SK-N-SH (cell line): ENCODE data around the gene MLXIP.

Experiments
- EP300 ChIP-seq, 2 experiments: IDR thresholded peaks; 2 replicates each; pipeline versions ENCODE4 v1.4.0 to v1.6.1; 2012; ENCODE audit warnings: borderline replicate concordance in 1 of 2, low read depth in 1 of 2, low read length in 1 of 2
- PBX3 ChIP-seq: IDR thresholded peaks from 2 replicates; pipeline ENCODE4; 2012
- REST ChIP-seq: IDR thresholded peaks from 2 replicates; pipeline ENCODE4 v1.6.1; 2012; ENCODE audit warnings: mild to moderate bottlenecking, low read depth, low read length, moderate library complexity
- TEAD4 ChIP-seq: IDR thresholded peaks from 2 replicates; pipeline ENCODE4 v1.4.0; 2012; ENCODE audit warnings: mild to moderate bottlenecking, borderline replicate concordance; ENCODE audit not compliant: insufficient read depth
- TF ChIP-seq, protein P1 (sequence below): fragments of 150-350 bp; IDR thresholded peaks from 2 replicates; pipeline ENCODE4 v1.6.1; 2017; ENCODE audit warnings: antibody characterized with exemption, low read length, low read depth, borderline replicate concordance

DNA sequence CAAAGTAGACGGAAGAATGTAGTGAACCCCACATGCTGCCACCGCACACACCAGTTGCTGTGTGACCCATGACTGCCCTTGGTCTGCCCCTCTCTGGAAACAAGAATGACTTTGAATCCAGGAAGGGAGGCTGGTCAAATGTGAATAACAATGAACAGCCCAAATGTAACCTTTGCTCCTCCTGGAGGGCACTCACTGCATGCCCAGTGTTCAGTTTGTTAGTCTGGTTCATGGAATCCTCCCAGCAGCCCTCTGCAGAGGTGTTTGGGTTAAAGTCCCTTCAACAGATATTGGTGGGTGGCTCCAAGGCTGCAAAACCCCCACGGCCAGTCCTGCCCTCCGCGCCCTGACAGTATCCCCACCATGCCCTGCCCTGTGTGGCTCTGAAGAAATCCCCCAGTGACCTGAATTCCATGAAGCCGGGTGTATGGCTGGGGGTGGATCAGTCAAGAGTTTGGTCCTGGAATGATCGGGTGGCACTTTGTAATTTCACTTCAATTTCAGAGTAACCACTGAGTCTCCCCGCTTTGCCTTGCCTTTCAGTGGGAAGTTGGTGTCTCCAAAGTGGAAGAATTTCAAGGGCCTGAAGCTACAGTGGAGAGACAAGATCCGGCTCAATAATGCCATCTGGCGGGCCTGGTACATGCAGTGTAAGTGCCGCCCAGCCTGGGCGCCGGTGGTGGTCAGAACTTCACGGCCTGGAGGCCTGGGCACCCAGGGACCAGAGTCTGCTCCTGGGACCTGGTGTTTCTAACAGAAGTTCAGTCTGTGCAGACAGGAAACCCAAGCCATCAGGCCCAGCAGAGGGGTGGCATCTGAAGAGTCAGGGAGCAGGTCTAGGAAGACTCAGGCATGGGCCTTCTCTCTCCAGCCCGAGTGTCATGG lies 48.4 kb downstream of the MLXIP start:
- TF ChIP-seq EP300 (IDR thresholded peaks at IDR 0.05; ENCODE audit: borderline replicate concordance in 1 of 2, low read depth in 1 of 2, low read length in 1 of 2), result no peak
- TF ChIP-seq TEAD4, result no peak
- no peak for TF ChIP-seq PBX3
- TF ChIP-seq, protein P1, sequence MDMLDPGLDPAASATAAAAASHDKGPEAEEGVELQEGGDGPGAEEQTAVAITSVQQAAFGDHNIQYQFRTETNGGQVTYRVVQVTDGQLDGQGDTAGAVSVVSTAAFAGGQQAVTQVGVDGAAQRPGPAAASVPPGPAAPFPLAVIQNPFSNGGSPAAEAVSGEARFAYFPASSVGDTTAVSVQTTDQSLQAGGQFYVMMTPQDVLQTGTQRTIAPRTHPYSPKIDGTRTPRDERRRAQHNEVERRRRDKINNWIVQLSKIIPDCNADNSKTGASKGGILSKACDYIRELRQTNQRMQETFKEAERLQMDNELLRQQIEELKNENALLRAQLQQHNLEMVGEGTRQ, result no peak
- no peak for TF ChIP-seq REST
